GM12891 (cell line): ENCODE results near the gene LYZL6.

Experiments used
- POLR2A ChIP-seq: IDR thresholded peaks from 2 replicates; pipeline ENCODE4 v1.6.1; 2011; ENCODE audit warnings: low read depth, low read length, control low read depth
- POLR2AphosphoS5 ChIP-seq: IDR thresholded peaks from 2 replicates; pipeline ENCODE4 v1.6.1; 2011; ENCODE audit warnings: low read depth, low read length, control low read depth
- SPI1 ChIP-seq: IDR thresholded peaks from 2 replicates; pipeline ENCODE4 v1.6.1; 2011; ENCODE audit warnings: low read depth, low read length, control low read depth
- TAF1 ChIP-seq: IDR thresholded peaks from 2 replicates; pipeline ENCODE4 v1.6.1; 2011; ENCODE audit warnings: low read depth, low read length, control low read depth

DNA sequence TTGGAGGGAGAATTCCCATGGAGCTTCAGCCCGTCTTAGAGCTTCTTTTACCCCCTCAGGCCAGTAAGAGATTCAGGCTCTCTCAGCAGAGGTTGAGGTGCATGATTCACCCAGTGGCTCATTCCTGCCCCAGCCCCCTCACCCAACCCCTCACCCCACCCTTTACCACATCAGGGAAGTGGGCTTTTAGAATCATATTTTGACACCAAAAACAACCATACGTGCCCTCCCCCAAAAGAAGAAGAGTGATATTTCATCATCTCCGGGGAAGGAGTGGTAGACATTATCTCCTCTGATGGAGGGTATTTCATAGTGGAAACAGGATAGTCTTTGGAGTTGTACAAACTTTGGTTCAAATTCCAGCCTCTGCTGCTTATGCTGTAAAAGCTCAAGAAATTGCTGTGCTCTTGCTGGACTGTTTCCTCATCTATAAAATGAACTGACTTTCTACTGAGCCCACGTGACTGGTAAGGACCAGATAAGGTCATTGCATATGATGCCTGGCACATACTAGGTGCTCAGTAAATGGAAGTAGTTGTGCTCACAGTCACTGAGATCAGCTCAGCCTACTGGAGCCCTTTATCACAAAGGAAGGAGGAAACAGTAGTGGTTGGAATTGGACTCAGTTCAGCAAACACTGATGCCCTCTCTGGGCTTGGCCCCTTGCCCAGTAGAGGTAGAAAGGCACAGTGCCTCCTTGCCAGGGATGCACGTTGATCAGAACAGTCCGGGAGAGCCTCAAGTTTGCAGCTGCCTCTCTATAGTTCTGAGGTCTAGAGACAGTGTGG, 45.0 kb downstream of the LYZL6 start:
- TF ChIP-seq SPI1 = no peak
- no peak for TF ChIP-seq POLR2AphosphoS5
- no peak for TF ChIP-seq POLR2A
- TF ChIP-seq TAF1 = no peak
